GM12878 (cell line): ENCODE data around the gene METTL9. TPM values are rescaled to one million over a fixed set of nuclear protein-coding genes. Genes with fewer than 3 reads are reported as not detected.

Experiments
- ATAC-seq: fragments of 200-7000 bp; cut with Tn5 transposase; 3 replicates; pipeline ENCODE4 v1.9.1; 2020; ENCODE audit warnings: mild to moderate bottlenecking, moderate library complexity
- BruUV-seq: library from RNA; stranded (reverse); fragments of 400-500 nt; replicated peaks from 2 replicates; lab custom pipeline; 2021; lab: Mats Ljungman, UMichigan
- CTCF ChIA-PET: fragments of 300-600 bp; sonication (Branson Sonifier 250); formaldehyde crosslinking; extraction: SDS; loops from one replicate; lab custom pipeline; 2021; ENCODE audit warnings: inconsistent platforms; lab: Yijun Ruan, JAX
- POLR2A ChIA-PET: fragments of 350-600 bp; formaldehyde crosslinking; extraction: SDS; loops from one replicate; lab custom pipeline; 2021; ENCODE audit warnings: inconsistent platforms; lab: Charles Lee
- RAD21 ChIA-PET: fragments of 300-600 bp; sonication (Branson Sonifier 250); formaldehyde crosslinking; loops from one replicate; lab custom pipeline; 2023; ENCODE audit warnings: antibody characterized with exemption; ENCODE audit not compliant: unreplicated experiment; lab: Charles Lee
- SMC1A ChIA-PET: fragments of 300-600 bp; sonication (Branson Sonifier 250); formaldehyde crosslinking; loops from one replicate; lab custom pipeline; 2023; ENCODE audit not compliant: unreplicated experiment, uncharacterized antibody; lab: Charles Lee
- DNase-seq: peaks from one replicate; pipeline ENCODE4 v3.0.0-alpha.2; 2011; ENCODE audit warnings: low read depth, low spot score
- FAIRE-seq: peaks from 3 replicates; lab custom pipeline; 2011; peaks lifted over from hg19 to GRCh38; lab: Jason Lieb, UNC
- H2AFZ ChIP-seq: 2 replicates; pipeline ENCODE4 v1.6.0; 2011; ENCODE audit warnings: low read depth, low read length, control low read depth; ENCODE audit not compliant: control insufficient read depth
- H3K27ac ChIP-seq: 2 replicates; pipeline ENCODE4 v1.5.1; 2011; ENCODE audit warnings: control low read depth; ENCODE audit not compliant: control insufficient read depth, insufficient read depth
- H3K27me3 ChIP-seq, 2 experiments: replicated peaks in 1 of 2; 2 replicates each; pipeline versions ENCODE4 v1.6.0 to v1.6.1; 2011; ENCODE audit warnings: low read length in 1 of 2; ENCODE audit not compliant: control insufficient read depth in 2 of 2, insufficient read depth in 2 of 2
- H3K36me3 ChIP-seq, 2 experiments: 2 replicates each; pipeline ENCODE4 v1.5.1; 2011; ENCODE audit warnings: low read length in 1 of 2; ENCODE audit not compliant: control insufficient read depth in 2 of 2, insufficient read depth in 2 of 2
- H3K4me1 ChIP-seq: 2 replicates; pipeline ENCODE4 v1.6.1; 2011; ENCODE audit warnings: mild to moderate bottlenecking, low read length, moderate library complexity, mixed read lengths; ENCODE audit not compliant: control insufficient read depth, insufficient read depth
- H3K4me2 ChIP-seq: 2 replicates; pipeline ENCODE4 v1.6.0; 2011; ENCODE audit warnings: control low read depth; ENCODE audit not compliant: control insufficient read depth, insufficient read depth
- H3K4me3 ChIP-seq: fragments of 200-600 bp; sonication (generic); 2 replicates; pipeline ENCODE4 v1.5.1; 2016
- H3K79me2 ChIP-seq: 2 replicates; pipeline ENCODE4 v1.6.0; 2011; ENCODE audit warnings: low read length; ENCODE audit not compliant: control insufficient read depth, insufficient read depth
- H3K9ac ChIP-seq: 2 replicates; pipeline ENCODE4 v1.8.0; 2011; ENCODE audit warnings: low read length, control low read depth, mixed read lengths; ENCODE audit not compliant: control insufficient read depth, insufficient read depth
- H3K9me3 ChIP-seq: replicated peaks from 3 replicates; pipeline ENCODE4 v1.5.1; 2011; ENCODE audit warnings: mild to moderate bottlenecking, low read length; ENCODE audit not compliant: control insufficient read depth, insufficient read depth
- H4K20me1 ChIP-seq: 2 replicates; pipeline ENCODE4 v1.6.0; 2011; ENCODE audit not compliant: control insufficient read depth, insufficient read depth
- ATF2 ChIP-seq: IDR thresholded peaks from 2 replicates; pipeline ENCODE4 v1.6.1; 2012; ENCODE audit warnings: low read length, inconsistent platforms
- BRCA1 ChIP-seq: IDR thresholded peaks from 2 replicates; pipeline ENCODE4 v1.6.1; 2011; ENCODE audit warnings: low read depth, low read length, improper control_type of control experiment
- CBX5 ChIP-seq: sonication (generic); IDR thresholded peaks from 2 replicates; pipeline ENCODE4 v1.6.1; 2016; ENCODE audit warnings: low read depth, moderate library complexity, mild to moderate bottlenecking, inconsistent platforms
- CEBPB ChIP-seq, 2 experiments: fragments of 150-350 bp in 1 of 2; IDR thresholded peaks; 2 replicates each; pipeline ENCODE4 v1.6.1; 2012 to 2014; ENCODE audit warnings: low read depth in 2 of 2, low read length in 2 of 2, borderline replicate concordance in 1 of 2, inconsistent platforms in 1 of 2
- EED ChIP-seq: sonication (generic); IDR thresholded peaks from 2 replicates; pipeline ENCODE4 v1.6.1; 2016; ENCODE audit warnings: antibody characterized with exemption, low read depth
- FOXM1 ChIP-seq: IDR thresholded peaks from 2 replicates; pipeline ENCODE4 v1.6.1; 2012; ENCODE audit warnings: low read depth, mild to moderate bottlenecking, inconsistent platforms, low read length, moderate library complexity
- MTA3 ChIP-seq: IDR thresholded peaks from 2 replicates; pipeline ENCODE4 v1.6.1; 2012; ENCODE audit warnings: low read length, inconsistent platforms, borderline replicate concordance
- MYC ChIP-seq: IDR thresholded peaks from 2 replicates; pipeline ENCODE4 v1.6.1; 2011; ENCODE audit warnings: mild to moderate bottlenecking, low read length, moderate library complexity, inconsistent platforms; ENCODE audit not compliant: insufficient read depth, insufficient replicate concordance, insufficient read length, severe bottlenecking
- NR2C1 ChIP-seq: fragments of 450-650 bp; IDR thresholded peaks from 2 replicates; pipeline ENCODE4 v1.6.1; 2017; ENCODE audit warnings: antibody characterized with exemption, mild to moderate bottlenecking, moderate library complexity
- NRF1 ChIP-seq: conservative IDR thresholded peaks from 2 replicates; pipeline ENCODE4 v1.6.1; 2011; ENCODE audit warnings: mild to moderate bottlenecking, low read depth, low read length, improper control_type of control experiment
- SPI1 ChIP-seq: IDR thresholded peaks from 2 replicates; pipeline ENCODE4 v1.6.1; 2011; ENCODE audit warnings: low read depth, mild to moderate bottlenecking, low read length, moderate library complexity, borderline replicate concordance; ENCODE audit not compliant: insufficient read depth
- SUPT20H ChIP-seq: IDR thresholded peaks from 2 replicates; pipeline ENCODE4 v1.6.1; 2011; ENCODE audit warnings: low read depth, mild to moderate bottlenecking, low read length, moderate library complexity, borderline replicate concordance; ENCODE audit not compliant: control insufficient read depth
- YBX1 ChIP-seq: fragments of 450-650 bp; IDR thresholded peaks from 2 replicates; pipeline ENCODE4 v1.6.1; 2016; ENCODE audit warnings: antibody characterized with exemption
- ZNF274 ChIP-seq: IDR thresholded peaks from one replicate; pipeline ENCODE4 v1.8.0; 2011; ENCODE audit not compliant: insufficient read length, insufficient read depth
- WGBS: methylation state at CpG from one replicate; pipeline ENCODE4 v1.1.6; 2016; ENCODE audit warnings: low lambda C conversion rate; ENCODE audit not compliant: insufficient replicate concordance, insufficient coverage; ENCODE audit errors: missing lambda C conversion rate; 5-methylcytosine and 5-hydroxymethylcytosine counted together
- in situ Hi-C: fragments of 300-500 bp; cut with MboI; formaldehyde crosslinking; loops from 9 replicates; pipeline ENCODE4 v1.14.3; 2018; ENCODE audit warnings: mixed read lengths
- intact Hi-C: fragments of 100-400 bp; cut with micrococcal nuclease; formaldehyde crosslinking; loops from one replicate; pipeline ENCODE4 v1.14.2; 2022; ENCODE audit not compliant: unreplicated experiment
- polyA plus RNA-seq, 11 experiments: library from polyadenylated mRNA; depleted of rRNA in 4 of 11; unstranded in 6 of 11; stranded (reverse) in 5 of 11; fragments of >200 nt; fragmentation: Nextera tagmentation in 4 of 11; fragmentation: Illumina TruSeq in 1 of 11; extraction: Ambion mirVana in 4 of 11; extraction: Trizol in 1 of 11; gene quantifications; 1 replicate in 1 of 11; 2 replicates in 10 of 11; pipeline versions ENCODE4 v1.2.1 to v1.2.3, GENCODE V29; 2011 to 2016; ENCODE audit warnings: inconsistent platforms in 2 of 11, missing spikeins in 2 of 11, low read depth in 1 of 11
- total RNA-seq, 4 experiments: library from RNA; depleted of rRNA in 3 of 4; stranded (reverse); fragments of >200 nt in 3 of 4; fragmentation: Illumina TruSeq in 1 of 4; extraction: Trizol in 1 of 4; gene quantifications; 2 replicates each; pipeline versions ENCODE4 v1.2.1 to v1.2.3, GENCODE V29; 2013 to 2021
- TF ChIP-seq, protein P1 (sequence below): IDR thresholded peaks from 2 replicates; pipeline ENCODE4 v1.6.1; 2011; ENCODE audit warnings: mild to moderate bottlenecking, low read depth, low read length, moderate library complexity; ENCODE audit not compliant: insufficient replicate concordance
- TF ChIP-seq, protein P2 (sequence below): fragments of 450-650 bp; IDR thresholded peaks from 2 replicates; pipeline ENCODE4 v1.6.1; 2018; ENCODE audit warnings: borderline replicate concordance, mild to moderate bottlenecking; ENCODE audit not compliant: partially characterized antibody
- TF ChIP-seq, protein P3 (sequence below): fragments of 450-650 bp; conservative IDR thresholded peaks from 2 replicates; pipeline ENCODE4 v1.6.1; 2017; ENCODE audit warnings: mild to moderate bottlenecking, moderate library complexity

Gene METTL9
- total and polyA plus RNA-seq, 10 of the 15 experiments (the other 5 are each of a cell fraction or from before 2014, with no cell fraction given), result 19.4 to 119 (median 101) TPM

- ChIA-PET CTCF (interaction anchor here (0.8 to 6.2 kb wide), 5 partner anchors 14 to 63 kb away, joined by 3 to 176 read pairs (median 5); no protein-coding TSS in a partner anchor), RAD21 (interaction anchor here (0.6 to 0.8 kb wide), 4 partner anchors 18 to 1190 kb away, joined by 3 to 4 read pairs (median 3); no protein-coding TSS in a partner anchor), SMC1A (interaction anchor here (1.1 to 5.2 kb wide), 5 partner anchors 14 to 72 kb away, joined by 3 to 142 read pairs (median 7); no protein-coding TSS in a partner anchor), POLR2A (no interaction called here)
- H3K4me3 ChIP-seq, result no peak overlapping the region
- no peaks in the 10 kb centered on the region for H3K79me2 ChIP-seq
- ATAC-seq (no peak), FAIRE-seq (no peak), DNase-seq (no peak)
- intact Hi-C loops (loop anchor here (5.0 kb wide), 1 partner anchor 143 kb away; no protein-coding TSS in a partner anchor), in situ Hi-C loops (loop anchor here (10.0 kb wide), 1 partner anchor 46 kb away; no protein-coding TSS in a partner anchor)
- no peak overlapping the region for H3K4me2 ChIP-seq
- H3K36me3 ChIP-seq, result peaks cover 0 to 3% of the 10 kb centered on the region in 2 experiments; a peak in 2 of 4 replicates
- H3K9me3 ChIP-seq, result no peaks in the 10 kb centered on the region
- no peak for TF ChIP-seq NRF1
- no peak for TF ChIP-seq SPI1
- no peak for TF ChIP-seq ZNF274
- TF ChIP-seq EED, result no peak
- TF ChIP-seq, protein P1, sequence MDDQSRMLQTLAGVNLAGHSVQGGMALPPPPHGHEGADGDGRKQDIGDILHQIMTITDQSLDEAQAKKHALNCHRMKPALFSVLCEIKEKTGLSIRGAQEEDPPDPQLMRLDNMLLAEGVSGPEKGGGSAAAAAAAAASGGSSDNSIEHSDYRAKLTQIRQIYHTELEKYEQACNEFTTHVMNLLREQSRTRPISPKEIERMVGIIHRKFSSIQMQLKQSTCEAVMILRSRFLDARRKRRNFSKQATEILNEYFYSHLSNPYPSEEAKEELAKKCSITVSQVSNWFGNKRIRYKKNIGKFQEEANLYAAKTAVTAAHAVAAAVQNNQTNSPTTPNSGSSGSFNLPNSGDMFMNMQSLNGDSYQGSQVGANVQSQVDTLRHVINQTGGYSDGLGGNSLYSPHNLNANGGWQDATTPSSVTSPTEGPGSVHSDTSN, result no peak
- TF ChIP-seq NR2C1, result no peak
- TF ChIP-seq BRCA1, result no peak
- no peak for TF ChIP-seq MTA3
- TF ChIP-seq FOXM1, result no peak
- TF ChIP-seq, protein P2, sequence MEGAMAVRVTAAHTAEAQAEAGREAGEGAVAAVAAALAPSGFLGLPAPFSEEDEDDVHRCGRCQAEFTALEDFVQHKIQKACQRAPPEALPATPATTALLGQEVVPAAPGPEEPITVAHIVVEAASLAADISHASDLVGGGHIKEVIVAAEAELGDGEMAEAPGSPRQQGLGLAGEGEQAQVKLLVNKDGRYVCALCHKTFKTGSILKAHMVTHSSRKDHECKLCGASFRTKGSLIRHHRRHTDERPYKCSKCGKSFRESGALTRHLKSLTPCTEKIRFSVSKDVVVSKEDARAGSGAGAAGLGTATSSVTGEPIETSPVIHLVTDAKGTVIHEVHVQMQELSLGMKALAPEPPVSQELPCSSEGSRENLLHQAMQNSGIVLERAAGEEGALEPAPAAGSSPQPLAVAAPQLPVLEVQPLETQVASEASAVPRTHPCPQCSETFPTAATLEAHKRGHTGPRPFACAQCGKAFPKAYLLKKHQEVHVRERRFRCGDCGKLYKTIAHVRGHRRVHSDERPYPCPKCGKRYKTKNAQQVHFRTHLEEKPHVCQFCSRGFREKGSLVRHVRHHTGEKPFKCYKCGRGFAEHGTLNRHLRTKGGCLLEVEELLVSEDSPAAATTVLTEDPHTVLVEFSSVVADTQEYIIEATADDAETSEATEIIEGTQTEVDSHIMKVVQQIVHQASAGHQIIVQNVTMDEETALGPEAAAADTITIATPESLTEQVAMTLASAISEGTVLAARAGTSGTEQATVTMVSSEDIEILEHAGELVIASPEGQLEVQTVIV, result no peak
- TF ChIP-seq ATF2, result no peak
- no peak for TF ChIP-seq CEBPB (IDR thresholded peaks at IDR 0.05; ENCODE audit: borderline replicate concordance in 1 of 2, low read depth in 2 of 2, low read length in 2 of 2)
- no peak for TF ChIP-seq CBX5
- no peak for TF ChIP-seq SUPT20H
- TF ChIP-seq MYC, result no peak
- TF ChIP-seq, protein P3, sequence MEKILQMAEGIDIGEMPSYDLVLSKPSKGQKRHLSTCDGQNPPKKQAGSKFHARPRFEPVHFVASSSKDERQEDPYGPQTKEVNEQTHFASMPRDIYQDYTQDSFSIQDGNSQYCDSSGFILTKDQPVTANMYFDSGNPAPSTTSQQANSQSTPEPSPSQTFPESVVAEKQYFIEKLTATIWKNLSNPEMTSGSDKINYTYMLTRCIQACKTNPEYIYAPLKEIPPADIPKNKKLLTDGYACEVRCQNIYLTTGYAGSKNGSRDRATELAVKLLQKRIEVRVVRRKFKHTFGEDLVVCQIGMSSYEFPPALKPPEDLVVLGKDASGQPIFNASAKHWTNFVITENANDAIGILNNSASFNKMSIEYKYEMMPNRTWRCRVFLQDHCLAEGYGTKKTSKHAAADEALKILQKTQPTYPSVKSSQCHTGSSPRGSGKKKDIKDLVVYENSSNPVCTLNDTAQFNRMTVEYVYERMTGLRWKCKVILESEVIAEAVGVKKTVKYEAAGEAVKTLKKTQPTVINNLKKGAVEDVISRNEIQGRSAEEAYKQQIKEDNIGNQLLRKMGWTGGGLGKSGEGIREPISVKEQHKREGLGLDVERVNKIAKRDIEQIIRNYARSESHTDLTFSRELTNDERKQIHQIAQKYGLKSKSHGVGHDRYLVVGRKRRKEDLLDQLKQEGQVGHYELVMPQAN, result no peak
- TF ChIP-seq YBX1, result no peak
- no TSS peak for BruUV-seq
- H3K27me3 ChIP-seq, result no peaks in the 10 kb centered on the region; a peak in 2 of 4 replicates
- no peak overlapping the region for H3K27ac ChIP-seq
- no peaks in the 10 kb centered on the region for H4K20me1 ChIP-seq
- H3K9ac ChIP-seq, result no peak overlapping the region
- 94% methylated on average over 4 of the region's 4 CpGs for WGBS
- H2AFZ ChIP-seq, result no peak overlapping the region
- H3K4me1 ChIP-seq, result peaks cover 29% of the 10 kb centered on the region
Observed at GRCh38 chr16:21659124-21659523, 59.7 kb downstream of the METTL9 start.
